GM23338 (cell line): ENCODE measurements around the gene CDC45.

Experiments
- CTCF ChIP-seq, 2 experiments: fragments of 200-600 bp in 1 of 2; sonication (generic) in 1 of 2; conservative IDR thresholded peaks; 2 replicates each; pipeline versions ENCODE4 v1.5.1 to v1.6.1; 2016 to 2017; ENCODE audit warnings: antibody characterized with exemption in 2 of 2, low read depth in 2 of 2, mild to moderate bottlenecking in 2 of 2, moderate library complexity in 1 of 2
- POLR2AphosphoS5 ChIP-seq: IDR thresholded peaks from 2 replicates; pipeline ENCODE4 v1.6.1; 2016; ENCODE audit warnings: antibody characterized with exemption, low read depth
- REST ChIP-seq: IDR thresholded peaks from one replicate; pipeline ENCODE4 v1.6.1; 2018; ENCODE audit warnings: antibody characterized with exemption; ENCODE audit not compliant: unreplicated experiment

GRCh38 chr22:19518635-19519034, 38.9 kb downstream of the CDC45 start:
- TF ChIP-seq REST (no peak), CTCF (conservative IDR thresholded peaks at IDR 0.05; ENCODE audit: low read depth in 2 of 2) (no peak), POLR2AphosphoS5 (no peak)
